Esophagus muscularis mucosa (tissue), 4 donors: ENCODE results near the gene ARHGEF37. TPM values are rescaled to one million over a fixed set of nuclear protein-coding genes. Genes with fewer than 3 reads are reported as not detected.

Source experiments
- DNase-seq: peaks from one replicate; pipeline ENCODE4 v3.0.0-alpha.2; 2017; ENCODE audit errors: extremely low spot score
- H3K27ac ChIP-seq, 4 donors: fragments of 200-600 bp; sonication (generic); replicated peaks in 1 of 4; 1 replicate in 3 of 4; 2 replicates in 1 of 4; pipeline ENCODE4 v1.5.1; 2016 to 2019; ENCODE audit warnings: mild to moderate bottlenecking in 1 of 4
- H3K27me3 ChIP-seq, 4 donors: fragments of 200-600 bp; sonication (generic); one replicate each; pipeline versions ENCODE4 v1.5.1 to v1.6.0; 2016 to 2019
- H3K36me3 ChIP-seq, 4 donors: fragments of 200-600 bp; sonication (generic); one replicate each; pipeline ENCODE4 v1.5.1; 2016 to 2019
- H3K4me1 ChIP-seq, 4 donors: fragments of 200-600 bp; sonication (generic); one replicate each; pipeline ENCODE4 v1.5.1; 2016 to 2019
- H3K4me3 ChIP-seq, 4 donors: fragments of 200-600 bp; sonication (generic); 1 replicate in 2 of 4; 2 replicates in 2 of 4; pipeline ENCODE4 v1.5.1; 2016 to 2019; ENCODE audit warnings: mild to moderate bottlenecking in 4 of 4, moderate library complexity in 1 of 4
- H3K9me3 ChIP-seq, 4 donors: fragments of 200-600 bp; sonication (generic); 1 replicate in 3 of 4; 2 replicates in 1 of 4; pipeline ENCODE4 v1.5.1; 2016 to 2019
- EP300 ChIP-seq: sonication (generic); formaldehyde crosslinking; IDR thresholded peaks from one replicate; pipeline ENCODE4 v1.6.1; 2017; ENCODE audit warnings: antibody characterized with exemption
- POLR2A ChIP-seq: fragments of 450-650 bp; IDR thresholded peaks from one replicate; pipeline ENCODE4 v1.6.1; 2017; ENCODE audit warnings: antibody characterized with exemption, moderate library complexity, mild to moderate bottlenecking, low read depth
- POLR2AphosphoS5 ChIP-seq, 2 donors: sonication (generic); formaldehyde crosslinking; IDR thresholded peaks; one replicate each; pipeline ENCODE4 v1.6.1; 2017; ENCODE audit warnings: antibody characterized with exemption in 2 of 2
- WGBS: methylation state at CpG from one replicate; pipeline ENCODE4 v1.1.5; 2018; 5-methylcytosine and 5-hydroxymethylcytosine counted together
- intact Hi-C: fragments of 100-400 bp; cut with DNase I; formaldehyde crosslinking; loops from one replicate; pipeline ENCODE4 v1.15.1; 2023
- total RNA-seq, 4 donors: library from RNA; depleted of rRNA; stranded (reverse); fragments of >200 nt; gene quantifications; one replicate each; pipeline versions ENCODE4 v1.1.0 to v1.2.1, GENCODE V29; 2016
- TF ChIP-seq, protein P1 (sequence below), 3 experiments: fragments of 200-600 bp in 2 of 3; fragments of 450-650 bp in 1 of 3; sonication (generic) in 2 of 3; IDR thresholded peaks; one replicate each; pipeline ENCODE4 v1.5.1; 2017 to 2019; ENCODE audit warnings: antibody characterized with exemption in 3 of 3, mild to moderate bottlenecking in 2 of 3, moderate library complexity in 1 of 3

ARHGEF37 gene
- total RNA-seq, 4 donors from 2014 or later = 11.9 to 22.0 (median 19.5) TPM

DNA sequence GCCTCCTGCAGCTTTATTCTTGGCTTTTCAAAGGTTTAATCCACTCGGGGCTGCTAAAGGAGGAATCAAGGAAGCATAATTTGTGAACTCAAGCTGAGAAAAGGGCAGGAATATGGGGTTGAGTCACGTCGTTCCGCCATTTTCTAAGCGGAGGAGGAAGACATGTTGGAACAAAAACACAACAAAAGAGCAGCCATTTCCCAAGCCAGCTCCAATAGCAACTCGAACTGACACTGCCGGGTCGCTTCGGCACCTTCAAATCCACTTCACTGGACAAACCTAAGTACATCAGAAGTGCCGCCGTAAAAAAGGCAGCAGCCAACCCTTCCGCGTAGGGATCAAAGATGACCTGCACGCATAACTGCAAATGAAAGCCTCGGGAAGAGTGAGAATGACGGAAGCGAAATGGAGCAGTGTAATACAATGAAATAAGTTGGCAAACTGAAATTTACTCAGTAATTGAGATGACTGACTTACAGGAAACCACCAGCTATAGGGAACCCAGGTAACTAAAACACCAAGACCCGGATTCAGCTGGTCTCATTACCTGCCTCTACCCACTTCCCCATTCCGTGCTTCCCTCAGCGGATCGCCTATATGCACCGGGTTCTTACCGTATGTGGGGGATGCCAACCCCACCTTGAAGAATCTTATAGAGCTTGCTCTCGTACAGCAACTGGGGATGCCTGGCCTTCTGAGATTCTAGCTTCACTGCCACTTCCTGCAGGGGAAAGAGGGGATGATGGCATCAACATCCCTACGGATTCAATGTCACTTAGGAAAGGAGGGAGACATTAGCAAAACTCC is 31.6 kb upstream of the ARHGEF37 start:
- no peak for TF ChIP-seq POLR2A
- peak; percentile 11 to 35 for TF ChIP-seq POLR2AphosphoS5 (IDR thresholded peaks at IDR 0.05)
- no peaks in the 10 kb centered on the region for H3K9me3 ChIP-seq
- under 1% methylated on average over 22 of the region's 25 CpGs for WGBS
- peak overlapping the region; percentile 84 to 97 (median 95) for H3K4me3 ChIP-seq
- no peaks in the 10 kb centered on the region for H3K27me3 ChIP-seq
- peaks cover 44 to 56% (median 49%) of the 10 kb centered on the region in 4 donors for H3K4me1 ChIP-seq
- peaks cover 9 to 42% (median 27%) of the 10 kb centered on the region in 4 donors for H3K36me3 ChIP-seq
- H3K27ac ChIP-seq = peak overlapping the region; percentile 99
- intact Hi-C loops = loop anchor here (5.0 kb wide), 1 partner anchor 52 kb away; no protein-coding TSS in a partner anchor
- DNase-seq = no peak

DNA sequence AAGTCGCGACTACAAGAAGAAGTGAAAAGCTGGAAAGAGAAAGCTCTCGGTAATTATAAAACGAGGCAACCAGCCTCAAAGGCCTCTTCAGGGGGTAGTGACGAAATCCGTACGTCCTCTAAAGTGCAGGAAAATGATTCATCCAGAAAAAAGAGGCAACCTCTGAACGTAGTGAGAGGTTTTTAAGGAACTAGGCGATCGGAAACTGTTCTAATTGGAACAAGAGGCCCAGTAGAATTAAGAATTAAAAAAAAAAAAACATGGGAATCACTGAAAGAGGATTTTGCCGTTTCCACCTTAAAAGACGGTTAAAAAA is 31.1 kb upstream of the ARHGEF37 start:
- no peaks in the 10 kb centered on the region for H3K9me3 ChIP-seq
- TF ChIP-seq POLR2A (no peak), POLR2AphosphoS5 (IDR thresholded peaks at IDR 0.05) (peak in 1 of 2 donors; percentile 47), EP300 (no peak)
- TF ChIP-seq, protein P1, sequence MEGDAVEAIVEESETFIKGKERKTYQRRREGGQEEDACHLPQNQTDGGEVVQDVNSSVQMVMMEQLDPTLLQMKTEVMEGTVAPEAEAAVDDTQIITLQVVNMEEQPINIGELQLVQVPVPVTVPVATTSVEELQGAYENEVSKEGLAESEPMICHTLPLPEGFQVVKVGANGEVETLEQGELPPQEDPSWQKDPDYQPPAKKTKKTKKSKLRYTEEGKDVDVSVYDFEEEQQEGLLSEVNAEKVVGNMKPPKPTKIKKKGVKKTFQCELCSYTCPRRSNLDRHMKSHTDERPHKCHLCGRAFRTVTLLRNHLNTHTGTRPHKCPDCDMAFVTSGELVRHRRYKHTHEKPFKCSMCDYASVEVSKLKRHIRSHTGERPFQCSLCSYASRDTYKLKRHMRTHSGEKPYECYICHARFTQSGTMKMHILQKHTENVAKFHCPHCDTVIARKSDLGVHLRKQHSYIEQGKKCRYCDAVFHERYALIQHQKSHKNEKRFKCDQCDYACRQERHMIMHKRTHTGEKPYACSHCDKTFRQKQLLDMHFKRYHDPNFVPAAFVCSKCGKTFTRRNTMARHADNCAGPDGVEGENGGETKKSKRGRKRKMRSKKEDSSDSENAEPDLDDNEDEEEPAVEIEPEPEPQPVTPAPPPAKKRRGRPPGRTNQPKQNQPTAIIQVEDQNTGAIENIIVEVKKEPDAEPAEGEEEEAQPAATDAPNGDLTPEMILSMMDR (IDR thresholded peaks at IDR 0.05) = no peak
- DNase-seq = no peak
- no peaks in the 10 kb centered on the region for H3K27me3 ChIP-seq
- intact Hi-C loops = no loop called here
- H3K36me3 ChIP-seq = peaks cover 7 to 36% (median 22%) of the 10 kb centered on the region in 4 donors
- peak overlapping the region; percentile 99 for H3K27ac ChIP-seq
- WGBS = 0% methylated on average over 12 of the region's 12 CpGs
- H3K4me3 ChIP-seq = peak overlapping the region; percentile 84 to 97 (median 95)
- H3K4me1 ChIP-seq = peaks cover 39 to 50% (median 44%) of the 10 kb centered on the region in 4 donors

DNA sequence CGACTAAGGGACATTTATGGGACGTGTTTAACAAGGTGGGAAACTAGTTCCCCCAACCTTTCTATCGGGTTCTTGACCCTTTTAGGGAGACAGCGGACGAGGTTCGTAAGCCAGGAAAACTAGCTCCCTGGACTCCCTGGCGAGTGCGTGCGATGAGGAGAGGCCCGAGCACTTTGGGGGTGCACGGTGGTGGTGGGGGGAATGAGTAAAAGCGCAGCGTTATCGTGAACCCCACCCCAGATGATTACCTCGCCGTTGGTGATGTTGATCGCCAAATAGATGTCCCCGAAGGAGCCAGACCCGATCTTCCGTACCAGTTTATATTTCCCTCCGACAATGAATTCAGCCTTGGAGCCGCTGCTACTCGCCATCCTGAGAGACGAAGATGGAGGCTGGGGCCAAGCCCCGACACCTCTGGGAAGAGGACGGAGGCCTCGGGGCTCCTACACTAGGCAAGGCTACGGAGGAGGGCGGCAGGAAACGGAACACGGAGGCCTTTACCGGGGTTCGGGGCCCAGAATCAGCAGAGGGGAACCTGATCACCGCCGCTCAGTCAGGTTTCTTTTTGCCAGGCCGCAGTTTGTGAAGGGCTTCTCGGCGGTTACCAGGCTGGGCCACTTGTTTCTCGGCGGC is 30.6 kb upstream of the ARHGEF37 start:
- Histone ChIP-seq H3K4me1 (peaks cover 34 to 45% (median 39%) of the 10 kb centered on the region in 4 donors), H3K27ac (peak overlapping the region; percentile 99), H3K27me3 (no peaks in the 10 kb centered on the region), H3K9me3 (no peaks in the 10 kb centered on the region), H3K36me3 (peaks cover 2 to 31% (median 17%) of the 10 kb centered on the region in 4 donors), H3K4me3 (peak overlapping the region; percentile 84 to 97 (median 95))
- WGBS = under 1% methylated on average over 32 of the region's 40 CpGs
- no peak for DNase-seq
- TF ChIP-seq POLR2AphosphoS5 (IDR thresholded peaks at IDR 0.05) (no peak), POLR2A (no peak), EP300 (no peak)
- TF ChIP-seq, protein P1 (IDR thresholded peaks at IDR 0.05) = no peak
- intact Hi-C loops = loop anchor here (1.0 kb wide), 1 partner anchor 100 kb away; no protein-coding TSS in a partner anchor

DNA sequence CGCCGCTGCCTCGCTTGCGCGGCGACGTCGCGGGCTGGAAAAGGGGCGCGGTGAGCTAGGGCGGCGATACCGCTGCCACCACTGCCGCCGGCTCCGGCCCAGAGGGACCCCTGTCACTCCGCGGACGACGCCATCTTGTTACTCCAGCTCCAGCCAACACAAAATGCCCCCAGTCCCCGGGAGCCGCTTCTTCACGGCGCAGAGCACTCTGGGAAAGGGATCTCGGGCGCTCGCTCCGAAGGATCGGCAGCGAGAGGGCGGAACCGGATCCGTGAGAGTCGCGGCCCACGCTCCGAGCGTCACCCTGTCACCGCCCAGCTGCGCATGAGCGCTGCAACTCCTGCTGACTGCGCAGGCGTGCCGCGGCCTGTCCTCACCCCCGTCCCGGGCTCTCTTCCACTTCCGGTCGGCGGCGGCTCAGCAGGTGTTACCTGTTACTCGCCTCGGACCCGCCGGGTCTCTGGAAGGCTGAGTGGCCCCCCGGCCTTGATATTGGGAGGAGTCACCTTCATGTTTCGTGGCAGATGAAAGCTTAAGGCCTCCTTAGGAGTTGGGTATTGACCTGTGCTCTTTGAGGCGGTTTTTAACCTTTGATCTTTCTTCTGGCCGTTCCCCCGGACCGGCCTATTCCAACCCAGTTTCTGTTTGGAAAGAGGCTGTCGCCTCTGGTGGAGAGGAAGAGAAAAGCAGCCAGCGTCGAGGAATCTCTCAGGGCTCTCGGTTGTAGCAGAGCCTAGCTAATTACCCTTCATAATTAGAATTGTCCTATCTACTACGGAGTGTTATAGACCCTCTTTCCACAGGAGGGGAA is 29.9 kb upstream of the ARHGEF37 start, which contains the start of gene CSNK1A1:
Gene CSNK1A1 (minus strand): TSS at position 213 of the 811 bp plus-strand sequence. CDS start 475 bp downstream, outside the sequence.
- Histone ChIP-seq H3K4me3 (peak within 1 kb of the TSS; percentile 84 to 97 (median 95)), H3K9me3 (no peaks in the 10 kb centered on the region), H3K27me3 (no peaks in the 10 kb centered on the region), H3K27ac (peak within 1 kb of the TSS; percentile 99), H3K4me1 (peaks cover 27 to 38% (median 32%) of the 10 kb centered on the region in 4 donors), H3K36me3 (peaks cover 0 to 24% (median 12%) of the 10 kb centered on the region in 4 donors)
- peak; percentile 99 for DNase-seq
- TF ChIP-seq POLR2AphosphoS5 (IDR thresholded peaks at IDR 0.05) (peak; percentile 99), POLR2A (peak; percentile 77), EP300 (no peak)
- TF ChIP-seq, protein P1 (IDR thresholded peaks at IDR 0.05) = peak; percentile 89 to 90 (median 89)
- 2% methylated on average over 13 of the region's 67 CpGs for WGBS
- intact Hi-C loops = loop anchor here (1.0 kb wide), 1 partner anchor 101 kb away; no protein-coding TSS in a partner anchor
